CD4-positive, alpha-beta memory T cell (primary cell): ENCODE results near the gene EMC1. TPM values are rescaled to one million over a fixed set of nuclear protein-coding genes. Genes with fewer than 3 reads are reported as not detected.
"Not testable (repeated sequence)": the region's sequence is repeated elsewhere in the genome, so short reads cannot be mapped to it uniquely, and the experiment has no call there.

Experiments
- CTCF ChIA-PET: fragments of 350-600 bp; sonication (Branson Sonifier 250); formaldehyde crosslinking; loops from one replicate; lab custom pipeline; 2021; ENCODE audit warnings: inconsistent platforms; ENCODE audit not compliant: partially characterized antibody; lab: Charles Lee
- POLR2A ChIA-PET: fragments of 350-600 bp; sonication (Branson Sonifier 250); formaldehyde crosslinking; loops from one replicate; lab custom pipeline; 2021; ENCODE audit not compliant: partially characterized antibody; lab: Charles Lee
- DNase-seq, 5 donors: peaks; one replicate each; pipeline versions ENCODE4 v3.0.0 to v3.0.0-alpha.2; 2020 to 2022; ENCODE audit warnings: mixed read lengths in 1 of 5
- H3K27ac ChIP-seq: one replicate; pipeline ENCODE4 v1.7.0; 2013; ENCODE audit warnings: low read depth, low read length
- H3K27me3 ChIP-seq: 2 replicates; pipeline ENCODE4 v1.7.0; 2013; ENCODE audit warnings: mild to moderate bottlenecking, low read length, moderate library complexity; ENCODE audit not compliant: insufficient read depth
- H3K36me3 ChIP-seq: 2 replicates; pipeline ENCODE4 v1.7.0; 2013; ENCODE audit warnings: mild to moderate bottlenecking, low read length, moderate library complexity; ENCODE audit not compliant: insufficient read depth
- H3K4me1 ChIP-seq: 2 replicates; pipeline ENCODE4 v1.7.0; 2013; ENCODE audit warnings: mild to moderate bottlenecking, low read length, moderate library complexity; ENCODE audit not compliant: insufficient read depth
- H3K4me3 ChIP-seq, 2 donors: one replicate each; pipeline ENCODE4 v1.7.0; 2013; ENCODE audit warnings: low read length in 2 of 2, mild to moderate bottlenecking in 1 of 2
- H3K9me3 ChIP-seq, 2 donors: one replicate each; pipeline ENCODE4 v1.7.0; 2013; ENCODE audit warnings: low read length in 2 of 2, control low read depth in 1 of 2; ENCODE audit not compliant: control insufficient read depth in 1 of 2
- H3K27ac Mint-ChIP-seq, 7 donors: one replicate each; pipeline ENCODE4 v1.8.0; 2020 to 2021; ENCODE audit warnings: mixed read lengths in 7 of 7, mild to moderate bottlenecking in 6 of 7, inconsistent platforms in 3 of 7, moderate library complexity in 3 of 7
- H3K27me3 Mint-ChIP-seq, 2 donors: one replicate each; pipeline ENCODE4 v1.8.0; 2020 to 2021; ENCODE audit warnings: mixed read lengths in 2 of 2
- H3K36me3 Mint-ChIP-seq, 2 donors: one replicate each; pipeline ENCODE4 v1.8.0; 2020 to 2021; ENCODE audit warnings: mixed read lengths in 2 of 2, inconsistent platforms in 1 of 2, mild to moderate bottlenecking in 1 of 2
- H3K4me1 Mint-ChIP-seq, 4 donors: one replicate each; pipeline ENCODE4 v1.8.0; 2020 to 2021; ENCODE audit warnings: mixed read lengths in 4 of 4, mild to moderate bottlenecking in 1 of 4
- H3K4me3 Mint-ChIP-seq, 8 donors: one replicate each; pipeline ENCODE4 v1.8.0; 2020 to 2021; ENCODE audit warnings: mixed read lengths in 8 of 8, mild to moderate bottlenecking in 7 of 8, moderate library complexity in 6 of 8, inconsistent platforms in 3 of 8
- H3K9me3 Mint-ChIP-seq, 8 donors: one replicate each; pipeline ENCODE4 v1.8.0; 2020 to 2021; ENCODE audit warnings: mixed read lengths in 8 of 8, mild to moderate bottlenecking in 5 of 8, inconsistent platforms in 3 of 8, moderate library complexity in 1 of 8
- intact Hi-C: fragments of 100-400 bp; cut with micrococcal nuclease; formaldehyde crosslinking; loops from one replicate; pipeline ENCODE4 v1.15.1; 2023
- polyA plus RNA-seq, 2 donors: library from polyadenylated mRNA; unstranded; fragments of 300-500 nt; fragmentation: Illumina TruSeq; gene quantifications; one replicate each; pipeline ENCODE4 v1.2.3, GENCODE V29; 2021
- total RNA-seq, 2 experiments: library from RNA; stranded (reverse); gene quantifications; one replicate each; pipeline ENCODE4 v1.2.3, GENCODE V29; 2021

Gene EMC1
- total and polyA plus RNA-seq, 4 experiments from 2014 or later: 21.2 to 35.3 (median 29.5) TPM

DNA sequence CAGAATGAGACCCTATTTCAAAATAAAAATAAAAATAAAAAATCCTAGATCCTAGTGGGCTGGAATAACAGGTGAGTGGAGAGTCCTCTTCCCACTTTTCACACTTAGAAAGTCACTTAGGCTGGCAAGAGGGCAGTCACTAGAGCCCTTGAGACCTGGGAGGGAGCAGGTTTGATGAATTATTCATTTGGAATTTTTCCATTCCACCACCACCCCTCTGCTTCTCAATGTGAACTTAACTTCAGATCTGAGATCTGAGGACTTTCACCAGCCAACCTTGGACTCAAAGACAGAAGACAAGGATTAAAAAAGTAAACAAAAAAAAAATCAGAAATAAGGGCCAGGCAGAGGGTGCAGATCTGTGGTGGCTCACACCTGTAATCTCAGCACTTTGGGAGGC lies 20.7 kb upstream of the EMC1 start:
- no peak overlapping the region for H3K27ac ChIP-seq
- no peaks in the 10 kb centered on the region for H3K9me3 ChIP-seq
- POLR2A ChIA-PET: no interaction called here
- Mint-ChIP-seq H3K27ac (no peak overlapping the region), H3K27me3 (peaks cover 8 to 11% of the 10 kb centered on the region in 2 donors), H3K36me3 (peaks cover 1 to 8% of the 10 kb centered on the region in 2 donors), H3K4me1 (peaks cover 0 to 6% (median 1%) of the 10 kb centered on the region in 4 donors), H3K4me3 (no peak overlapping the region), H3K9me3 (peaks cover 0 to 16% (median 5%) of the 10 kb centered on the region in 8 donors)
- no peak overlapping the region for H3K4me3 ChIP-seq
- CTCF ChIA-PET: no interaction called here
- H3K27me3 ChIP-seq: no peaks in the 10 kb centered on the region
- no peaks in the 10 kb centered on the region for H3K36me3 ChIP-seq
- no peaks in the 10 kb centered on the region for H3K4me1 ChIP-seq
- no peak for DNase-seq
- intact Hi-C loops: no loop called here

DNA sequence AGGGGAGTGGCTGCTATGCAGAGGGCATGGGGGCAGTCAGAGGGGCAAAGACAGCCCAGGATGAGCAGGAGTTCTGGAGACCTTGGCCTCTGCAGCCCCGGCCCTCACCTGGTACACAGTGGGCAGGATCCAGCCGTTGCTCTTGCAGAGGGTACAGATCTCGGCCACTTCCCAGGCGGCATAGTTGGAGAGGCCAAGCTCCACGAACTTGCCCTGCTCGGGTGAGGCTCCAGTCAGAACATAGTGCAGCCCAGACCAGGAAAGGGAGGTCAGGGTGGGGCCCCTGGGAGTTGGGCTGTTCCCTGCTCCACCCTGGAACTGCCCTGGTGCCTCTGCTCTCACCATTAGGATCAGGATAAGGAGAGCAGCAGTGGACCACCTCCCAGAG lies 19.0 kb upstream of the EMC1 start:
- H3K4me1 Mint-ChIP-seq, POLR2A ChIA-PET, H3K4me3 Mint-ChIP-seq, H3K4me3 ChIP-seq, H3K27ac ChIP-seq, H3K36me3 ChIP-seq, H3K9me3 ChIP-seq, H3K27me3 ChIP-seq, DNase-seq, H3K27ac Mint-ChIP-seq, intact Hi-C loops, CTCF ChIA-PET, H3K36me3 Mint-ChIP-seq, H3K4me1 ChIP-seq: not testable (repeated sequence)
- Mint-ChIP-seq H3K27me3 (peaks cover 8 to 12% of the 10 kb centered on the region in 2 donors), H3K9me3 (peaks cover 0 to 14% (median 3%) of the 10 kb centered on the region in 8 donors)

DNA sequence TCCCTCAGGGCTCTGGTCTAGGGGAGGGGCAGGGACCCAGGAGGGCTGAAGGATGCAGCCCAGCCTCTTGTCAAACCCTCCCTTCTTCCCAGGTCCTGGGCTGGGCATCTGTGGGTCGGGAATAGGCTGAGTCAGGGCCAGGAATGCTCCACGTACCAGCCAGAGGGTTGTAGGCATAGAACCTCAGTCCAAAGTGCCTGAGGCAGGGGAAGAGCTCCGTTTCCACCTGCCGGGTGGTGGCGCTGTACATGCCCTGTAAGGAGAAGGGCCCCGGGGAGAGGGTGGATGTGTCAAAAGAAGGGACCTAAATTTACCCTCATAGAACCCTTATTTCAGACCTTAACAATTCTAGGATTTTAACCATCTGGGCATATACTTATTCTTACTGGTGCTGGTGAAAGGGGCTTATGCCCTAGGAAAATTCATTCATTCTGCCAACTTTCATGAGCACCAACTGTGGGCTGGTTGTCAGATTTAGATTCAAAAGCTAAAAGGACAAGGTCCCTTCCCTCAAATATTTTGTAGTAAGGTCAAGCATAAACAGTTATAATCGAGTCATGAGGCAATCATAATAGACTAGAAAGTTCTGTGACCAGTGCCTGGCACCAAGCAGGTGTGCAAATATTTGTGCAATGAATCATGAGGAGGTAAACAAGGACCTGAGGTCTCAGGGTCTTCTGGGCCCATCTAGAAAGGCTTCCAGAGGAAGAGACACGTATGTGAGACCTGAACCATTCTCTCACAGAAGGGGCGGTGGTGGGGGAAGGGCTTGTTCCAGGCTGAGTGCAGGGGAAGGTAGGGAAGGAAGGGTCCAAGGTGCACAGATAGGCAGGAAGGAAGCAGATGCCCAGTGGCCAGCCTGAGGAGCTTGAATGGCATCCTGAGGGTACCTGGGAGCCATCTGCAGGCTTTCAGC lies 18.4 kb upstream of the EMC1 start:
- CTCF ChIA-PET: not testable (repeated sequence)

DNA sequence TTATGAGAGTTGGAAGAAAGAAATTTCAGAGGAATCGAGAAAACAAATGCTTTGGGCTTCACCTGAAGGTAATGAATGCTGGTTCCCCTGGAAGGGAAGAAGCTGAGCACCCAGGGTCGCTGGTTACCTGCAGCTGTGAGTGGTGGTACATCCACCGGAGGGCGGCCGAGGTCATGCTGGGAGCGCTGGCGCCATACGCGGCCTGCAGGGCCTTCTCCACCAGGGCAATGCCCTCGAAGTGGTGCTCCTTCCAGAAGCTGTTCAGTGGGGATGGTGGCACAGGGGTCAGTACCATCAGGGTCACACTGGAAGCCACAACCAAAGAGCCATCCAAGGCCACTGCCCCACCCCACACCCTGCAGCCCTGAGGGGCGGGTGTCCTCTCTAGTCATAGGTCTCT lies 17.1 kb upstream of the EMC1 start:
- ChIA-PET CTCF (no interaction called here), POLR2A (no interaction called here)
- Mint-ChIP-seq H3K36me3 (peaks cover 0 to 4% of the 10 kb centered on the region in 2 donors), H3K27ac (no peak overlapping the region), H3K4me1 (peaks cover 0 to 4% (median 1%) of the 10 kb centered on the region in 4 donors), H3K4me3 (no peak overlapping the region), H3K27me3 (peaks cover 7 to 8% of the 10 kb centered on the region in 2 donors), H3K9me3 (peaks cover 0 to 5% (median 1%) of the 10 kb centered on the region in 8 donors)
- no peak for DNase-seq
- no peaks in the 10 kb centered on the region for H3K9me3 ChIP-seq
- no peak overlapping the region for H3K4me3 ChIP-seq
- H3K27ac ChIP-seq: no peak overlapping the region
- no peaks in the 10 kb centered on the region for H3K27me3 ChIP-seq
- H3K36me3 ChIP-seq: no peaks in the 10 kb centered on the region
- intact Hi-C loops: no loop called here
- no peaks in the 10 kb centered on the region for H3K4me1 ChIP-seq

More for the DNA sequence above, 18.4 kb upstream of the EMC1 start:
- intact Hi-C loops, POLR2A ChIA-PET, H3K27me3 ChIP-seq, H3K4me3 Mint-ChIP-seq, H3K4me1 Mint-ChIP-seq, H3K27ac ChIP-seq, H3K4me1 ChIP-seq, H3K36me3 ChIP-seq, H3K4me3 ChIP-seq, H3K9me3 ChIP-seq, H3K27ac Mint-ChIP-seq, H3K36me3 Mint-ChIP-seq, DNase-seq, H3K9me3 Mint-ChIP-seq: not testable (repeated sequence)
- peaks cover 8 to 12% of the 10 kb centered on the region in 2 donors for H3K27me3 Mint-ChIP-seq

DNA sequence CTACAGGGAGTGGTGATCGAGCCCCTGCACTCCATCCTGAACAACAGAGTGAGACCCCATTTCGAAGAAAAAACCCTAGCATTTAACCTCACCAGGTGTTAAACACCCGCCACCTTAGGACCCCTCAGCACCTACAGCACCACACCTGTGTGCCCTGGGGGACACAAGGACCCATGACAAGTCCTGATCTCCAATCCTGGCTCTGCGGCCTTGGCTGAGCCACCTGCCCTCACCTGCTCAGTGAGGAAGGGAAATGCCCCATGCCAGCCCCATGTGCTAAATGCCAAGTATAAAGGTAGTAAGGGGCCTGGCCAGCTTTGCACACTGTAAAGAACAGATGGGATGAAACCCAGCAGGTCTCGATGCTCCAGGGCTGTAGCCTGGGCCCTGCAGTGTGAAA lies 11.4 kb upstream of the EMC1 start:
- Mint-ChIP-seq H3K4me3 (no peak overlapping the region), H3K27ac (peak overlapping the region in 1 of 7 donors; percentile 53), H3K27me3 (peaks cover 0 to 1% of the 10 kb centered on the region in 2 donors), H3K4me1 (no peaks in the 10 kb centered on the region), H3K9me3 (no peaks in the 10 kb centered on the region), H3K36me3 (peaks cover 9 to 25% of the 10 kb centered on the region in 2 donors)
- H3K36me3 ChIP-seq: peaks cover 30% of the 10 kb centered on the region
- POLR2A ChIA-PET: interaction anchor here (0.9 kb wide), 1 partner anchor 11 kb away, joined by 5 read pairs; the partner anchor contains the start of genes EMC1 and MRTO4
- no peaks in the 10 kb centered on the region for H3K27me3 ChIP-seq
- H3K4me1 ChIP-seq: no peaks in the 10 kb centered on the region
- no peak for DNase-seq
- H3K4me3 ChIP-seq: no peak overlapping the region
- no peak overlapping the region for H3K27ac ChIP-seq
- intact Hi-C loops: no loop called here
- CTCF ChIA-PET: no interaction called here
- no peaks in the 10 kb centered on the region for H3K9me3 ChIP-seq

DNA sequence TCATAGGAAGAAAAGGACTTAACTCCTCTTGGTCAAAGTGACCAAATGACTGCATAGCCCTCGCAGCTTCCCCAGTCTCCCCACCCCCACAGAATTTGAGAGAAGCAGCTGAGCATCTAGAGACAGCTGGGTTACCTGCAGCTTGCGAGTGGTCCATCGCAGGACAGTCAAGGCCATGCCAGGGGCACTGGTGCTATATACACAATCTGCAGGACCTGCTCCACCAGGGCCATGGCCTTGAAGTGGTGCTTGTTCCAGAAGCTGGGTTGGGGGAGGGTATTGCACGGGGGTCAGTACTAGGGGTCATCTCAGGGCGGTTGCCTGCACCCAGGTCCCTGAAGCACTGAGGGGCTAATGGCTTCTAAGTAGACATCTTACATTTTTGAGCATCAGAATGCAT lies 10.7 kb upstream of the EMC1 start:
- Mint-ChIP-seq H3K36me3 (peaks cover 12 to 30% of the 10 kb centered on the region in 2 donors), H3K4me1 (peaks cover 0 to 3% (median under 1%) of the 10 kb centered on the region in 4 donors), H3K27me3 (peaks cover 0 to 1% of the 10 kb centered on the region in 2 donors), H3K4me3 (no peak overlapping the region), H3K9me3 (no peaks in the 10 kb centered on the region), H3K27ac (no peak overlapping the region)
- Histone ChIP-seq H3K4me1 (no peaks in the 10 kb centered on the region), H3K36me3 (peaks cover 37% of the 10 kb centered on the region), H3K4me3 (no peak overlapping the region), H3K9me3 (no peaks in the 10 kb centered on the region), H3K27me3 (no peaks in the 10 kb centered on the region), H3K27ac (no peak overlapping the region)
- DNase-seq: no peak
- POLR2A ChIA-PET: no interaction called here
- intact Hi-C loops: no loop called here
- CTCF ChIA-PET: no interaction called here

DNA sequence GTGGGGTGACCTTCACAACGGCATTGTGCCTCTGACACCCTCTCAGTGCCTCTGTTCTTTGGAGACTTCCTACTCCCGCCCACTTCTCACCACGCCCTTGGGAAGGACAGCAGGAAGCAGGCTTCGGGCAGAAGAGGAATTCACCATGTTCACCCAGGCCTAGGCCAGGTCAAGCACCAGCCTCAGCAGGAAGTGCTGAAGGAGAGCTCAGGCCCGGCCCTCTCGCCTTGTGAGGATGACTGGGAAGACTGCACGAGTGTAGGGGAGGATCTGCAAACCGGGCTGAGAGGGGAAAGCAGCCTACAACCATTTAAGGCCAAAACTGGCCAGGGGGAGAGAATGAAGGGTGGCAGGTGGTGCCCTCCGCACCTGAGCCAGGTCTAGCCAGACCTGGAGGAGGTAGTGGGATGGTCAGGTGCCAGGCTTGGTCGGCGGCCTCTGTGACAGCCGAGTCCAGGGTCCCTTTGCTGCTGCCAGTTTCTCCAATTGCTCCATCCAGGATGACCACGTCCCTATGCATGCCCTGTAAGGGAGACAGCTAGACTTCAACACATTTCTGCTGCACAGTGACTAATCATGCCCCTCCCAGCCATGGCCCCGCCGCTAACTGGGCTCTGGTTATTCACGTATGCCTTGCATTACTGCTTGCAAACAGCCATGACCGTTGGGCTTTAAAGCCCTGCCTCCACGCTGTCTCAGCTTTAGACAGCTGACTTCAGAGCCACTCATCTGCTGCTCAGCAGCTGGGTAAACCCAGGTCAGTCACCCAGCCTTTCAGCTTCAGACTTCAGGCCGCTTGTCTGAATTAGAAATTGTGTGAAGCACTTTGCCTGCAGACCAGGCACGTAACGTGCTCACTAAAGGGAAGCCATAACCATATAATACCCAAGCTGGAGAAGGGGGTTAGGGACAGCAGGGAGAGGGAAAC lies 9.2 kb upstream of the EMC1 start:
- ChIA-PET POLR2A (interaction anchor here (0.8 kb wide), 1 partner anchor 9 kb away, joined by 3 read pairs; the partner anchor contains the start of genes EMC1 and MRTO4), CTCF (no interaction called here)
- DNase-seq: no peak
- intact Hi-C loops: no loop called here
- H3K4me1 ChIP-seq: no peaks in the 10 kb centered on the region
- no peaks in the 10 kb centered on the region for H3K9me3 Mint-ChIP-seq
- no peaks in the 10 kb centered on the region for H3K27me3 Mint-ChIP-seq
- H3K9me3 ChIP-seq: no peaks in the 10 kb centered on the region
- H3K4me1 Mint-ChIP-seq: peaks cover 0 to 5% (median under 1%) of the 10 kb centered on the region in 4 donors
- peak overlapping the region in 2 of 7 donors; percentile 35 to 75 for H3K27ac Mint-ChIP-seq
- peaks cover 18 to 39% of the 10 kb centered on the region in 2 donors for H3K36me3 Mint-ChIP-seq
- no peak overlapping the region for H3K4me3 Mint-ChIP-seq
- H3K4me3 ChIP-seq: no peak overlapping the region
- H3K36me3 ChIP-seq: peaks cover 51% of the 10 kb centered on the region
- no peak overlapping the region for H3K27ac ChIP-seq
- H3K27me3 ChIP-seq: no peaks in the 10 kb centered on the region
